Measurements from ENCODE around the gene SKAP2. TPM values are rescaled to one million over a fixed set of nuclear protein-coding genes. Genes with fewer than 3 reads are reported as not detected.

The SKAP2 gene
- polyA plus RNA-seq, 1 donor from 2014 or later, result 3.6 TPM

DNA sequence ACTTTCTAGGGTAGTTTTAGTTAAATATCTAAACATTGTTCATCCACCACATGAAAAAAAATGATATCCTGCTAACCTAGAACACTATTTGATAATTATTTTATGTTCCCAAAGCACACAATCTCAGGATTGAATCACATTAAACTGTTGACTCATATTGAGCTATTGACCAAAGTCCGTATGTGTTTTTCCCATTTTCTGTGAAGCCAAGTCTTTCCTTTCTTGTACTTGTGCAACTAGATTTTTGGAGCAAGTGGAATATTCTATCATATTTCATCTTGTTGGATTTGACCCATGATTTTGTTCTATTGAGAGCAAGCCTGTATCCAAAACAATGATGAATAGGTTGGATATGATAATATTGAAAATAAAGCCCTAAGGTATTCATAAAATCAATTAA is 164.6 kb downstream of the SKAP2 start:
- no peak overlapping the region for H3K4me3 ChIP-seq (ENCODE audit: low read length)
- no peak overlapping the region for H3K4me2 ChIP-seq (ENCODE audit: low read length)
- H3K36me3 ChIP-seq (ENCODE audit: insufficient read depth, low read length), result no peaks in the 10 kb centered on the region
- no peak overlapping the region for H3K9ac ChIP-seq (ENCODE audit: low read length)
- no peak overlapping the region for H2AFZ ChIP-seq (ENCODE audit: low read depth, low read length)
- H3K27me3 ChIP-seq (ENCODE audit: insufficient read depth, low read depth, low read length), result no peaks in the 10 kb centered on the region
- no peaks in the 10 kb centered on the region for H3K79me2 ChIP-seq (replicated peaks; ENCODE audit: insufficient read depth, low read length)
- no peaks in the 10 kb centered on the region for H3K9me2 ChIP-seq (ENCODE audit: insufficient read depth, low read length)
- TF ChIP-seq POLR2AphosphoS5 (IDR thresholded peaks at IDR 0.05) (no peak), MXI1 (conservative IDR thresholded peaks at IDR 0.05; ENCODE audit: poor library complexity, severe bottlenecking) (no peak), EP300 (conservative IDR thresholded peaks at IDR 0.05; ENCODE audit: poor library complexity, severe bottlenecking) (no peak), EZH2 (IDR thresholded peaks at IDR 0.05; ENCODE audit: borderline replicate concordance, insufficient read depth, low read length, poor library complexity, severe bottlenecking) (no peak), TAF1 (IDR thresholded peaks at IDR 0.05; ENCODE audit: low read depth) (no peak), SMC3 (conservative IDR thresholded peaks at IDR 0.05; ENCODE audit: poor library complexity) (no peak), RAD21 (conservative IDR thresholded peaks at IDR 0.05) (no peak)
- TF ChIP-seq, protein P1, sequence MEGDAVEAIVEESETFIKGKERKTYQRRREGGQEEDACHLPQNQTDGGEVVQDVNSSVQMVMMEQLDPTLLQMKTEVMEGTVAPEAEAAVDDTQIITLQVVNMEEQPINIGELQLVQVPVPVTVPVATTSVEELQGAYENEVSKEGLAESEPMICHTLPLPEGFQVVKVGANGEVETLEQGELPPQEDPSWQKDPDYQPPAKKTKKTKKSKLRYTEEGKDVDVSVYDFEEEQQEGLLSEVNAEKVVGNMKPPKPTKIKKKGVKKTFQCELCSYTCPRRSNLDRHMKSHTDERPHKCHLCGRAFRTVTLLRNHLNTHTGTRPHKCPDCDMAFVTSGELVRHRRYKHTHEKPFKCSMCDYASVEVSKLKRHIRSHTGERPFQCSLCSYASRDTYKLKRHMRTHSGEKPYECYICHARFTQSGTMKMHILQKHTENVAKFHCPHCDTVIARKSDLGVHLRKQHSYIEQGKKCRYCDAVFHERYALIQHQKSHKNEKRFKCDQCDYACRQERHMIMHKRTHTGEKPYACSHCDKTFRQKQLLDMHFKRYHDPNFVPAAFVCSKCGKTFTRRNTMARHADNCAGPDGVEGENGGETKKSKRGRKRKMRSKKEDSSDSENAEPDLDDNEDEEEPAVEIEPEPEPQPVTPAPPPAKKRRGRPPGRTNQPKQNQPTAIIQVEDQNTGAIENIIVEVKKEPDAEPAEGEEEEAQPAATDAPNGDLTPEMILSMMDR (IDR thresholded peaks at IDR 0.05; ENCODE audit: poor library complexity, severe bottlenecking), result no peak
- TF ChIP-seq, protein P2, sequence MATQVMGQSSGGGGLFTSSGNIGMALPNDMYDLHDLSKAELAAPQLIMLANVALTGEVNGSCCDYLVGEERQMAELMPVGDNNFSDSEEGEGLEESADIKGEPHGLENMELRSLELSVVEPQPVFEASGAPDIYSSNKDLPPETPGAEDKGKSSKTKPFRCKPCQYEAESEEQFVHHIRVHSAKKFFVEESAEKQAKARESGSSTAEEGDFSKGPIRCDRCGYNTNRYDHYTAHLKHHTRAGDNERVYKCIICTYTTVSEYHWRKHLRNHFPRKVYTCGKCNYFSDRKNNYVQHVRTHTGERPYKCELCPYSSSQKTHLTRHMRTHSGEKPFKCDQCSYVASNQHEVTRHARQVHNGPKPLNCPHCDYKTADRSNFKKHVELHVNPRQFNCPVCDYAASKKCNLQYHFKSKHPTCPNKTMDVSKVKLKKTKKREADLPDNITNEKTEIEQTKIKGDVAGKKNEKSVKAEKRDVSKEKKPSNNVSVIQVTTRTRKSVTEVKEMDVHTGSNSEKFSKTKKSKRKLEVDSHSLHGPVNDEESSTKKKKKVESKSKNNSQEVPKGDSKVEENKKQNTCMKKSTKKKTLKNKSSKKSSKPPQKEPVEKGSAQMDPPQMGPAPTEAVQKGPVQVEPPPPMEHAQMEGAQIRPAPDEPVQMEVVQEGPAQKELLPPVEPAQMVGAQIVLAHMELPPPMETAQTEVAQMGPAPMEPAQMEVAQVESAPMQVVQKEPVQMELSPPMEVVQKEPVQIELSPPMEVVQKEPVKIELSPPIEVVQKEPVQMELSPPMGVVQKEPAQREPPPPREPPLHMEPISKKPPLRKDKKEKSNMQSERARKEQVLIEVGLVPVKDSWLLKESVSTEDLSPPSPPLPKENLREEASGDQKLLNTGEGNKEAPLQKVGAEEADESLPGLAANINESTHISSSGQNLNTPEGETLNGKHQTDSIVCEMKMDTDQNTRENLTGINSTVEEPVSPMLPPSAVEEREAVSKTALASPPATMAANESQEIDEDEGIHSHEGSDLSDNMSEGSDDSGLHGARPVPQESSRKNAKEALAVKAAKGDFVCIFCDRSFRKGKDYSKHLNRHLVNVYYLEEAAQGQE (IDR thresholded peaks at IDR 0.05; ENCODE audit: borderline replicate concordance), result no peak
- H3K9me3 ChIP-seq (ENCODE audit: low read length), result no peaks in the 10 kb centered on the region
- H3K27ac ChIP-seq (ENCODE audit: low read length), result no peak overlapping the region
- H4K20me1 ChIP-seq (ENCODE audit: insufficient read depth), result no peaks in the 10 kb centered on the region
- no peaks in the 10 kb centered on the region for H3F3A ChIP-seq (ENCODE audit: insufficient read depth, low read length, poor library complexity, severe bottlenecking)

DNA sequence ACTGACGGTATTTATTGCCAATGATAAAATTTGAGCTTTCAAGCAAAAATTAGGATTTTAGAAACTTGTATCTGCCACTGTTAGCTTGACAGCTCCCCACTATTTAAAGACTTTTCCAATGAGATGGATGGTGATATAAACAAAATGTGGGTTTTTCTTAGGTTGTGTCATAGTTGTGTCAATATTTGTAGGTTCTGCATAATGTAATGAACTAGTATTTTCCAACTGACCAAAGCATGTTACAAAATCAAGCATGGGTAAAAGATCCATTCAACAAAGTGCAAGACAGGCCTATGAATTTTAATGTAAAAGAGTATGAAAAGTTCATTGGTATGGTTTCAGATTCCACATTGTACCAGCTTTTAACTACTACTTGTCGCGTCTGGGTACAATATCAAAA is 165.6 kb downstream of the SKAP2 start:
- Histone ChIP-seq H3K4me2 (ENCODE audit: low read length) (no peak overlapping the region), H3K27ac (ENCODE audit: low read length) (no peak overlapping the region), H3K9me2 (ENCODE audit: insufficient read depth, low read length) (no peaks in the 10 kb centered on the region), H3K36me3 (ENCODE audit: insufficient read depth, low read length) (no peaks in the 10 kb centered on the region), H3K4me3 (ENCODE audit: low read length) (no peak overlapping the region), H3K27me3 (ENCODE audit: insufficient read depth, low read depth, low read length) (no peaks in the 10 kb centered on the region), H2AFZ (ENCODE audit: low read depth, low read length) (no peak overlapping the region), H3F3A (ENCODE audit: insufficient read depth, low read length, poor library complexity, severe bottlenecking) (no peaks in the 10 kb centered on the region), H4K20me1 (ENCODE audit: insufficient read depth) (no peaks in the 10 kb centered on the region), H3K9me3 (ENCODE audit: low read length) (no peaks in the 10 kb centered on the region), H3K9ac (ENCODE audit: low read length) (no peak overlapping the region), H3K79me2 (replicated peaks; ENCODE audit: insufficient read depth, low read length) (no peaks in the 10 kb centered on the region)
- TF ChIP-seq EZH2 (IDR thresholded peaks at IDR 0.05; ENCODE audit: borderline replicate concordance, insufficient read depth, low read length, poor library complexity, severe bottlenecking) (no peak), TAF1 (IDR thresholded peaks at IDR 0.05; ENCODE audit: low read depth) (no peak), EP300 (conservative IDR thresholded peaks at IDR 0.05; ENCODE audit: poor library complexity, severe bottlenecking) (no peak), POLR2AphosphoS5 (IDR thresholded peaks at IDR 0.05) (no peak), SMC3 (conservative IDR thresholded peaks at IDR 0.05; ENCODE audit: poor library complexity) (no peak), RAD21 (conservative IDR thresholded peaks at IDR 0.05) (no peak)
- TF ChIP-seq, protein P2 (IDR thresholded peaks at IDR 0.05; ENCODE audit: borderline replicate concordance), result no peak
- TF ChIP-seq, protein P1 (IDR thresholded peaks at IDR 0.05; ENCODE audit: poor library complexity, severe bottlenecking), result no peak
